DMS114 treated with DMSO at 0.1 percent for 48 hours (cell line): Measurements from ENCODE around the gene SSBP4.

Source experiments
- DNase-seq: peaks from one replicate; lab custom pipeline; 2025; ENCODE audit not compliant: unreplicated experiment; lab: John Stamatoyannopoulos, UW

Gene SSBP4

GRCh38 chr19:18419699-18420460 is 682 bp downstream of the SSBP4 start:
- no peak for DNase-seq

GRCh38 chr19:18420930-18421329 is 1.7 kb downstream of the SSBP4 start:
- DNase-seq, result no peak

GRCh38 chr19:18421371-18421959 is 2.3 kb downstream of the SSBP4 start:
- no peak for DNase-seq

GRCh38 chr19:18422530-18423191 is 3.5 kb downstream of the SSBP4 start:
- no peak for DNase-seq

GRCh38 chr19:18423258-18424020 is 4.2 kb downstream of the SSBP4 start:
- no peak for DNase-seq

- DNase-seq, result no peak
Measured at GRCh38 chr19:18424122-18424889, 5.1 kb downstream of the SSBP4 start.

GRCh38 chr19:18424890-18425514 is 5.8 kb downstream of the SSBP4 start:
- DNase-seq, result no peak

- no peak for DNase-seq
Measured at GRCh38 chr19:18425515-18426415, 6.6 kb downstream of the SSBP4 start.

GRCh38 chr19:18426416-18426767 is 7.2 kb downstream of the SSBP4 start:
- no peak for DNase-seq

GRCh38 chr19:18427080-18427742 is 8.0 kb downstream of the SSBP4 start:
- DNase-seq, result no peak

GRCh38 chr19:18427743-18428113 is 8.5 kb downstream of the SSBP4 start:
- no peak for DNase-seq

GRCh38 chr19:18428173-18428786 is 9.1 kb downstream of the SSBP4 start:
- no peak for DNase-seq

- DNase-seq, result peak; percentile 72
Measured at GRCh38 chr19:18428787-18429674, 9.8 kb downstream of the SSBP4 start.

GRCh38 chr19:18429717-18430416 is 10.7 kb downstream of the SSBP4 start:
- no peak for DNase-seq

GRCh38 chr19:18430417-18431144 is 11.4 kb downstream of the SSBP4 start:
- no peak for DNase-seq
